GM21723 (cell line): ENCODE measurements around the gene ARID3C.

Experiments
- ATAC-seq: cut with Tn5 transposase; IDR thresholded peaks from one replicate; pipeline ENCODE4 v1.9.1; 2021; ENCODE audit warnings: mild to moderate bottlenecking, moderate library complexity; ENCODE audit not compliant: unreplicated experiment

Gene ARID3C

DNA sequence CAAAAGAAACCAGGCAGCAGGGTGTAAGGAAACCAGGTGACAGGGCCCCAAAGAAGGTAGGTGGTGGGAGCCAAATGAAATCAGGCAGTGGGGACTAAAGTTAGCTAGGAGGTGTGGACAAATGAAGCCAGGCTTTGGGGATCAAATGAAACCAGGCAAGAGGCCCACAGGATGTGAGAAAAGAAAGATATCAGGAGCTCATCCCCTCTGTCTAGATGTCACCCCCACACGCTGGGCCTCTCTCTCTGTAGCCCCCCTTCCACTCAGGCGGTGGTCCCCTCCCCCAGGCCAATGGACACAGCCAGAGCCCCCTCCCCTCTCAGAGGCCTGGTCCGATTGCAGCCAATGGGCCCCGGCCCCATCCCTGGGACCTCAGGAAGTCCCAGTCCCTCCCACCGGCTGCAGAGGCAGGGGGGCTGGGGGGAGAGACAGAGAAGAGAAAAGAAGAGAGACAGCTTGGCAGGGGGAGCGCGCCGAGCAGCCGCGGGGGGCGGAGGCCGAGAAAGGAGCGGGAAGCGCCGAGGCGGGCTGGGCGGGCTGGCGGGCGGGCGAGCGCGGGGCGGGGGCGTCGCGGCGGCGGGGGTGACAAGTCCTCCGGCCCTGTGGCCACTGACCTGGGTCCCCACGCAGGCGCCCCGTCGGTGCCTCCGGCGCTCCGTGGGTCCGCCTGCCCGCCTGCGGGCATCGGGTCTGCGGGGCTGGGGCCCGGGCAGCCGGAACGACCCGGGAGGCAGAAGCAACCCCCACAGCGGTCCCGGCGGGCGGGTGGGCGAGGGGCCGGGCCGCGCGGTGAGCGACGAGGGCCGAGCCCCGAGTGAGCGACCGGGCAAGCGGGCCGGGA, 51.2 kb downstream of the ARID3C start:
- ATAC-seq, result no peak

DNA sequence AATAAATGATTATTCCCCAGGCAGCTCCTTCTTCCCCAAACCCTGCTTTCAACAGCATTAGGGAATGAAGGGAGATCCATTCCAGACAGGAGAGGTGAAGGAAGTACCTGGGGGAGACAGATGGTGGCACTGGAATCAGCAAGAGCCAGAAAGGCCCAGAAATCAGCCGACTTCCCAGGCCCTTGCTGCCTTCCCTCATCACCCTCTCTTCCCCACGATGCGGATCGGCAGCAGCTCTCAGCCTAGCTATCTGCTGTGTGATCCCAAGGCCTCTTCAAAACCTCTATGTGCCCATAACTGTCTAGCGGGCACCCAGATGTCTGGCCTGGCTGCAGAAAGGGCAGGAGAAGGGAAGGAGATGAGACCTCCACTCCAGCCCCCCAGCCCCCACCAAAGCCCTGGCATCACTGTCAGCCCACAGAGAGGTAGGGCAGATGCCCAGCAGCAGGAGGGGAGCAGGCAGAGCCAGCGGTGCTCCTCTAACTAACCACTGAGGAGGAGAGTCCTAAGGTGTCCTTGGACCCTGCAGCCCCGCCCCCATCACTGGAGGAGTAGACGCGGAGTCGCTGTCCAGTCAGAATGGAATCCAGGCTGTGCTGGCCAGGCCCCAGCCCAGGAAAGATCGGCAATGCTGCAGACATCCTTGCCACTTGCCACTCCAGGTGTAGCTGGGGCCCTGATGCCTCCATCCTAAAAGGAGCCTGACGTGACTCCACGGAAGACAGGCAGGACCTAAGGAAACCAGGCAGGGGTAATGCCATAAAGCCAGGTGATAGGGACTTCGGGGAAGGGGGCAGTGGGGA, 52.1 kb downstream of the ARID3C start:
- no peak for ATAC-seq

DNA sequence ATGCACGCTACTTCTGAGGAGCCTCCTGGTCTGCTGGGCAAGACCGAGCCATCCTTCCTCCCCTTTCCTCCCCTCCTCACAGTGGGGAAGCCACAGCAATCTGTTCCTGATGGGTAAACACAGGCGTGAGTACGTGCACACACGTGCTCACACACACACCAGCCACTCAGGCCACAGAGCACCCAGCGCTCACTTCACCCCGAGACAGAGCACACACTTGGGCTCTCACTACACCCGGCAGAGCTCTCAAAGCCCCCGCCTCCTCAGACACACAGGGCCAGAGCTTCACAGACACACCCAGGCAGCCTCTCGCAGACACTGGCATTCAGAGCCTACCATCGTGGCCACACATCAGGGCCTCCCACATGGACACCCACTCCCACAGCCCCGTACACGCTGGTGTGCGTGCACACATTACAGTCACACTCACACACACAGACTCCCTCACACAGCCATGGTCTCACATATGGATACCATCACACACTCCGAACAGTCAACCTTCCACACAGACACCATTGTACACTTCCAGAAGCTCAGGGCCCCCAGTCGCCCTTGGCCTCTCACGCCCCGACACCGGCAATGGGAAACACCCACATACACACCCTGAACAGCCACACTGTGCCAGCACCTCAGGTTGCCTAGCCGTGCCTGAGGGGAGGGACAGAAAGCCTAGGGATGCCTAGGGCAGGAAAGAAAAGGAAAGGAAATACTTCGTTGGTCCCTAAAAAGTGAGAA, 52.8 kb downstream of the ARID3C start:
- ATAC-seq, result no peak

DNA sequence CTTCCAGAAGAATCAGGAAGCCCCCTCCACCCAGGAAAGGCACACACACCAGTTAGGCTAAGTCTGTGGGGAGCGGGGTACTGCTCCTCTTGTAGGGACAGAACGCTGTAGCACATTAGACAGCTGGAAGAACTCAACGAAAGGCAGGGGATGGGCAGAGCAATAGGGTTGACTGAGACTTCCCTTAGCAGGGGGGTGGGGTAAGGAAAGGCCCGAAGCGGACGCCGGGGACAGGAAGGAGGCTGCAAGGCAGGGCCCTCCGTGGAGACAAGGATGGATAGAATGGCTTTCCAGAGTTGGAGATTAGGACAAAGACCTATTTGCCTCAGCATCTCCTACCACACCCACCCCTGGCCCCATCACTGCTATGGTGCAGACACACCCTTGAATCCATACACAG, 53.6 kb downstream of the ARID3C start:
- ATAC-seq, result no peak

DNA sequence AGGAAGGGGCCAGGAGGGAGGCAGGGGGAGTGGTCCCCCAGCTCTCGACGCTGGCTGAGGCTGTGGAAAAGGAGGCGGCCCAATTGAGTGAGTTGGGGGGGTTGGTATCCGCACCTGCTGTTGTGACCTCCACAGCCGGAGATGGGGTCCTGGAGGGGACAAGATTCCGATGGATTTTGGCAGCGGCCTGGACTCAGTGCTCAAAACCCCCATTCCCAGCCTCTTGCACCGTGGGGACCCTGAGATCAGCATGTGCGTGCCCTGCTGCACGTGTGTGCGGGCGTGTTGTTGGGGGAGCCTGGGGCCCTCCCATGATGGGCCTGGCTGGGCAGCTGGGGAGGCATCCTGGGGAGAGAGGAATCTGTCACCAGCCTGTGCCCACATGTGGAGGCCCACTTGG, 54.3 kb downstream of the ARID3C start:
- ATAC-seq, result no peak

DNA sequence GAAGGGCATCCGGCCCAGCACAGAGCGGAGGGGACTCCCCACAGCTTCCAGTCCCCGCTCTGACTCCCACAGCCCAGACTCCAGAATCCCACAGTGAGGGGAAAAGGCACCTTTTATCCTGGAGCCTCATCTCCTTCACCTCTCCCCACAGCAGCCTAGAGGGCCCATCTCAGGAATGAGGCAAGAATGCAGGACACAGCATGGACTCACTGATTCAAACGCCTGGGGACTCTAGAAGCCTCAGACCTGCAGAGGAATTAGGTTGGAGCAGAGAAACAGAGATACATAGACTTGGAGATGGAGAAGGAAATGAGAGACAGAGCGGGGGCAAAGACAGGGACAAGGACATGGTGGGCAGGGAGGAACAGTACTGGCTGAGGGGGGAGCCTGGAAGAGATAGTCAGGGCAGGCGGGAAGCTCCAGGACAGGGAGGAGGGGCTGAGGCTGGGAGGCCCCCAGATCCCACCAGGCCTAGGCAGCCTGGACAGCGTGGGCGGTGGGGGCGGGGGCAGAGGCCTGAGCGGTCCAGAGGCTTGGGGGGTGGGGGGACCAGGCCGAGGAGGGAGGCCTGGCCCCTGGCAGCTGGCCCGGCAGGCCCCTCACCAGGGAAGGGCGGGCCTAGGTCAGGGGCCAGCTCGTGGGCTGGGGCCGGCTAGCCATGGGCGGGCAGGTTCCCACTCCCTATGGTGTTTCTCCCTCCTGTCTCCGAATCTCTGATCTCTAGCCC, 55.1 kb downstream of the ARID3C start:
- ATAC-seq, result no peak

DNA sequence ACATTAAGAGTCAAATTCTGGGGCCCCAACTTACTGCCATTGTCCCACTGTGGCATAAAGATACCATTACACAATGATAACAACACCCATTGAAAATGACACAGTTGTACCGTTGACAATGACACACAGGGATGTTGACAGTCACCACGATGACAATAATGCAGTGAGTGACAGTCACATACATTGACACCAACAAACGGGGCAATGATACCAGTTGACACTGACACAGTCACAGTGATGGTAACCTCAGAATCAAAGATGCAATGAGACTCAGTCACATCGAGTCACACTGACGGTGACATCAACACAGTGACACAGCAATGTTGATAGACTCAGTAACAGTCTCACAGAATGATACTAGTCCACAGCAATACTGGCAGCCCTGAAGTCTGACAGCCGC, 56.2 kb downstream of the ARID3C start:
- no peak for ATAC-seq

DNA sequence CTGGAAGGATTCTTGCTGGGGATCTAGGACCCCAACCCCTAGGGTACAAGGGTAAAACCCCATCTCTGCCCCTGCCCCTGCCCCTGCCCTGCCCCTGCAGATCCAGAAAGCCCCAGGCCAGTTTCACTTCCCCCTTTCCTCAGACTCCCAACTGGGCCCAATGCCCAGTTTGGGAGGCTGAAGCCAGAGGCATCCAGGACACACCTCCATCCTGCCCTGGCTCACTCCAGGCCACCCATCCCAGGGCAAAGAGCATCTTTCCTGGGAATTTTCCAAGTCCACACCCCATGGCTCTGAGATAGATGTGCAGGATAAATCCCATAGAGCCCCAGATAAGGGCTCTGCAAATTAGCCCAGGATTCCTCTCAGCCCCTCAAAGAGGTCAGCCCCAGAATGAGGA, 56.8 kb downstream of the ARID3C start:
- ATAC-seq, result no peak

DNA sequence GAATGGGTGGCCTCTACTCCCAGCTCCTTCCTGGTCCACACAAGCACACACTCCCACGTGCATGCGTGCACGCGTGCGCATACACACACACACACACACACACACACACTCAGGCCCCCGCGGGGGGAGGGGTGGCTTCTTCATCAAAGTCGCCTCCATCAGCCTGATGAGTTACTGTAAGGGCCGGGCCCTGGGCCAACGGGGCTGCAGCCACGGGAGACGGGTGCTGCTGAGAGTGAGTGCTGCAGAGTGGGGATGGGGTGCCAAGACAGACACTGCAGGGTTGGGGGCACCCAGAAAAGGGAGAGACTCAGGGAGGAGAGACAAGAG, 57.4 kb downstream of the ARID3C start:
- ATAC-seq, result no peak
